Sigmoid colon (tissue), 3 donors: ENCODE measurements around the gene NCAM2.

ENCODE experiments used
- POLR2A ChIP-seq, 2 donors: fragments of 450-650 bp; IDR thresholded peaks; one replicate each; pipeline ENCODE4 v1.6.1; 2016; ENCODE audit warnings: antibody characterized with exemption in 2 of 2, mild to moderate bottlenecking in 2 of 2, moderate library complexity in 2 of 2
- TF ChIP-seq, protein P1 (sequence below), 4 experiments: fragments of 450-650 bp in 3 of 4; fragments of 200-600 bp in 1 of 4; IDR thresholded peaks; one replicate each; pipeline ENCODE4 v1.5.1; 2016 to 2019; ENCODE audit warnings: antibody characterized with exemption in 4 of 4, mild to moderate bottlenecking in 3 of 4, moderate library complexity in 2 of 4

DNA sequence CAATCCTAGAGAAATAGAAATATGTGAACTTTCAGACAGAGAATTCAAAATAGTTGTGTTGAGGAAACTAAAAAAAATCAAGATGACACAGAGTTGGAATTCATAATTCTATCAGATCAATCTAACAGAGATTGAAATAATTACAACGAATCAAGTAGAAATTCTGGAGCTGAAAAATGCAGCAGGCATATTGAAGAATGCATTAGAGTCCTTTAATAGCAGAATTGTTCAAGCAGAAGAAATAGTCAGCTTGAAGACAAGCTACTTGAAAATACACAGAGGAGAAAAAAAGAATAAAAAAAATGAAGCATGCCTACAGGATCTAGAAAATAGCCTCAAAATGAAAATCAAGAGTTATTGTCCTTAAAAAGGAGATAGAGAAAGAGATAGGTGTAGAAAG lies 347.1 kb downstream of the NCAM2 start:
- TF ChIP-seq, protein P1, sequence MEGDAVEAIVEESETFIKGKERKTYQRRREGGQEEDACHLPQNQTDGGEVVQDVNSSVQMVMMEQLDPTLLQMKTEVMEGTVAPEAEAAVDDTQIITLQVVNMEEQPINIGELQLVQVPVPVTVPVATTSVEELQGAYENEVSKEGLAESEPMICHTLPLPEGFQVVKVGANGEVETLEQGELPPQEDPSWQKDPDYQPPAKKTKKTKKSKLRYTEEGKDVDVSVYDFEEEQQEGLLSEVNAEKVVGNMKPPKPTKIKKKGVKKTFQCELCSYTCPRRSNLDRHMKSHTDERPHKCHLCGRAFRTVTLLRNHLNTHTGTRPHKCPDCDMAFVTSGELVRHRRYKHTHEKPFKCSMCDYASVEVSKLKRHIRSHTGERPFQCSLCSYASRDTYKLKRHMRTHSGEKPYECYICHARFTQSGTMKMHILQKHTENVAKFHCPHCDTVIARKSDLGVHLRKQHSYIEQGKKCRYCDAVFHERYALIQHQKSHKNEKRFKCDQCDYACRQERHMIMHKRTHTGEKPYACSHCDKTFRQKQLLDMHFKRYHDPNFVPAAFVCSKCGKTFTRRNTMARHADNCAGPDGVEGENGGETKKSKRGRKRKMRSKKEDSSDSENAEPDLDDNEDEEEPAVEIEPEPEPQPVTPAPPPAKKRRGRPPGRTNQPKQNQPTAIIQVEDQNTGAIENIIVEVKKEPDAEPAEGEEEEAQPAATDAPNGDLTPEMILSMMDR (IDR thresholded peaks at IDR 0.05): no peak
- TF ChIP-seq POLR2A (IDR thresholded peaks at IDR 0.05): no peak
